ENCODE data around the gene TXNIP.

DNA sequence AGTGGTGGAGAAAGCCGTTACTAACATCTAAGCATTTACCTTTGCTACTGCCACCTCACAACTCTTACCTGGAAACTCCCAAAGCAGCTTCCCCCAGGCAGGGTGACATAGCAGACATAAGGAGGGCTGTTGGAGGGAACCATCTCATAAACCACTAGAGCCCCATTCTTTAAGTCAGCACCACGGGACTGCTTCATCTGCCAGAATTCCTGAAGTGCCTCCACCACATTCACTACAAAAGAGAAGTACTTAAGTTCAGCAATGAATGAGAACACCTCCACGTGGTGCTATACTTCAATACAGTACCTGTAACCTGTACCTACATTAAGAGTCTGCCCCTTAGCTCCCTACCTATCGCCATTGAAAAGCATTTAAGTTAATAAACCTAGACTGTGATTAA is 48.8 kb downstream of the TXNIP start:
- TF ChIP-seq, protein P1, sequence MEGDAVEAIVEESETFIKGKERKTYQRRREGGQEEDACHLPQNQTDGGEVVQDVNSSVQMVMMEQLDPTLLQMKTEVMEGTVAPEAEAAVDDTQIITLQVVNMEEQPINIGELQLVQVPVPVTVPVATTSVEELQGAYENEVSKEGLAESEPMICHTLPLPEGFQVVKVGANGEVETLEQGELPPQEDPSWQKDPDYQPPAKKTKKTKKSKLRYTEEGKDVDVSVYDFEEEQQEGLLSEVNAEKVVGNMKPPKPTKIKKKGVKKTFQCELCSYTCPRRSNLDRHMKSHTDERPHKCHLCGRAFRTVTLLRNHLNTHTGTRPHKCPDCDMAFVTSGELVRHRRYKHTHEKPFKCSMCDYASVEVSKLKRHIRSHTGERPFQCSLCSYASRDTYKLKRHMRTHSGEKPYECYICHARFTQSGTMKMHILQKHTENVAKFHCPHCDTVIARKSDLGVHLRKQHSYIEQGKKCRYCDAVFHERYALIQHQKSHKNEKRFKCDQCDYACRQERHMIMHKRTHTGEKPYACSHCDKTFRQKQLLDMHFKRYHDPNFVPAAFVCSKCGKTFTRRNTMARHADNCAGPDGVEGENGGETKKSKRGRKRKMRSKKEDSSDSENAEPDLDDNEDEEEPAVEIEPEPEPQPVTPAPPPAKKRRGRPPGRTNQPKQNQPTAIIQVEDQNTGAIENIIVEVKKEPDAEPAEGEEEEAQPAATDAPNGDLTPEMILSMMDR (IDR thresholded peaks at IDR 0.05), result no peak
- TF ChIP-seq EZH2 (IDR thresholded peaks at IDR 0.05) (no peak), EZH2phosphoT487 (IDR thresholded peaks at IDR 0.05) (no peak)

Data from neural progenitor cell (in vitro differentiated cells).